GM19238 (cell line): ENCODE results near the gene SLK.

Experiments
- DNase-seq: peaks from one replicate; pipeline ENCODE4 v3.0.0; 2011; ENCODE audit warnings: low spot score; ENCODE audit not compliant: insufficient read length

SLK gene

DNA sequence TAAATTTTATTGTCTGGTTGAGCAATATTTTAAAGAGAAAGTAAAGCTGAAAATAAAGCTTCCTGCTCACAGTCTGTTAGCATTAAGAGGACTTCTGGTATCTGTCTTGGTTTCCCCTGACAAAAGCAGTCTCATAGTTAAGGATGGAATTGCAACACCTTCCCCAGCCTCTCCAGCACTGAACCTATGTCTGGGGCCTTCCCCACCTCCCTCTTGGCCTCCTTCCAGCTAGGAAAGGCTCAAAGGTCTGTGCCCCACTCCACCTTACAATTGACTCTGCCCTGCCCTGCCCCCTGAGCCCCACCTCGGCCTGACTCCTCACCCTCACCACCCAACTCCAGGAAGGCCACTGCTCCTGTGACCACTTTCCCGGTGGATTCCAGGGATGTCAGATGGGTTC is 85.5 kb downstream of the SLK start:
- no peak for DNase-seq

DNA sequence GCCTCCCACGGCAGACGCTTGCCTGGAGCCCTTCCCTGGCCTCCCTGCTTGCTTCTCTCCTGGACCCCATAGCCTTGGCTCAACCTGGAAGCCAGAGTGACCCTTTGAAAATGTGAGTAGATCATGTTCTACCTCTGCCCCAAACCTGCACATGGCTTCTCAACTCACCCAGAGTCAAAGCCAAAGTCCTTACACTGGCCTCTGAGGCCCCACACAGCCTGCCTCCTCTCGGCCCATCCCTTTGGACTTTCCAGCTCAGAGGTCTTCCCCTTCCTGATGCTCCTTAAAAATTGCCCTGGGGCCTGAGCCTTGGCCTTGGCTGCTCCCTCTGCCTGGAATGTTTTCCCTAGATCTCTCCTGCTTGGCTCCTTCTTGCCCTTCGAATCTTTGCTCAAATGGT is 86.3 kb downstream of the SLK start:
- no peak for DNase-seq

DNA sequence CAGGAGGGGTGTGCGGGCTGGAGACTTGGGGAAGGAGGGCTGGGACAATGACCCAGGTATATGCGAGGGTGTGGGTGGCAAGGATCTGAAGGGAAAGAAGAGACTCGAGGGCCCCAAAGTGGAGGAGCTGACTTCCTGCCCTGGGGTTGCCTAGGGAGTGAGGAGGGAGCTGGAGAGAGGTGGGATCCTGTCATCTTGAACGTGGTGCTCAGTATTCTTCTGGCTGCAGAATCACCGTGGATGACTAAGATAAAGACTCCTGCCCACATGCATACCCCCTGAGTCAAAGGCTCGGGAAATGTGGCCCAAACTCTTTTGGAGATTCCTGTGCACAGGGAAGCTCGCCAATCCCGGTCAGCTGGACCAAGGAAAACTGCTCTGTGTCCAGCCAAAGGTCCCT is 87.5 kb downstream of the SLK start:
- DNase-seq = no peak

DNA sequence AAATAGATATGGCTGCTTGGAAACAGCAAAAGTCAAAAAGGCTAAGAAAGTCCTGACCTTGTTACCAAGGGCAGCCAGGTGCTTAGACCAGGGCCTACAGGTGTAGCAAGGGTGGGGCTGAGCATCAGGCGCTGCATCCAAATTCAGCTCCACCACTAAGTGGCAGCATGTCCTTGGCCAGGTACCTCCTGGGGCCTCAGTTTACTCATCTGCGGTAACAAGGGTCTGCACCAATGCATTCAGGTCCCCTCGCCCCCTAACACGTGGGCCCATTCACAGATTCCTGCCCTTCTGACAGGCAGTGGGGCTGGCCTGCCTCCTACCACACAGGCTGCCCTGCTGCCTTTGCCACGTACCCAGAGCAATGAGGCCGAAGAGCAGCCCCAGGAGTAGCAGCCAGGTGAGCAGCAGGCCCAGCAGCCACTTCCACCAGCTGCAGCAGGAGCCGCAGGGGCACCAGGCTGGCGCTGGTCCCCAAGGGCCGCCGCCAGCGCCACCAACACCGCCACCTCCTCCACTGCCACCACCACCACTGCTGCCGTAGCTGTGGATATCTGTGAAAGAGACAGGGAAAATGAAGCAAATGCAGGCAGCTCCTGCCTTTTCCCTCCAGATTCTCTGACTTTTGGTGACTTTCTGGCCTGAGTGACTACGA is 89.8 kb downstream of the SLK start:
- DNase-seq = no peak

DNA sequence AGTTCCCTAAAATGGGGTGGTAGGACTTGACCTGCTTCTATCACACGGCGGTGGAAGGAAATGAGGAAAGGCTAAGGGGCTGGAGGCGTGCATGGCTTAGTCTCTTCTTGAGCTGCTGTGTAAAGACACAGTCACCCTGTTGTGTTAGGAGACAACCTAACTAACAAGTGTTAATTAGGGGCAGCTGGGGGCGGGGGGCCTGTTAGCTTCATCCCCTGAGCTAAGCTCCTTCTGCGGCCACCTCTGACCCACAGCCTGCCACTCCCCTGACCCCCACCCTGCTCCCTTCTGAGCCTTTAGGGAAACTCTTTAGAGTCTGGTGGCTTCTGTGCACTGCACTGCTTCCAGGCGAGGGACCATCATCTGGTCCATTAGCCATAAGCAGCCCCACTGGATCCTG is 90.8 kb downstream of the SLK start:
- no peak for DNase-seq

DNA sequence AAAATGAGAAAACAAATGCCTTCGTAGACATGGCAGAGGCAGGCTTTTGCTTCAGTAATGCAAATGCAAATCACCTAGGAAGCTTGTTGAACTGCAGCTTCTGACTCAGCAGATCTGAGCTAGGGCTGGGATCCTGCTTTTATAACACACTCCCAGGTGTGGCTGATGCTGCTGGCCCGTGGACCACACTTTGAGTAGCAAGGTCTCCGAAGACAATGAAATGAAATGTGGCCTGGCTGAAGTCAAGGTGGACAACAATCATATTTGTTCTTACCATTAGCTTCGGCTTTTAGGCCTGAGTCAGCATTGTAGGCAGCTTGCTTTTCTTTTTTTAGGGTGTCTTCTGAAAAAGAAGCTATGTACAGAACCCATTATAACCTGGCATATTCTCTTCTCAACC is 92.4 kb downstream of the SLK start:
- no peak for DNase-seq

DNA sequence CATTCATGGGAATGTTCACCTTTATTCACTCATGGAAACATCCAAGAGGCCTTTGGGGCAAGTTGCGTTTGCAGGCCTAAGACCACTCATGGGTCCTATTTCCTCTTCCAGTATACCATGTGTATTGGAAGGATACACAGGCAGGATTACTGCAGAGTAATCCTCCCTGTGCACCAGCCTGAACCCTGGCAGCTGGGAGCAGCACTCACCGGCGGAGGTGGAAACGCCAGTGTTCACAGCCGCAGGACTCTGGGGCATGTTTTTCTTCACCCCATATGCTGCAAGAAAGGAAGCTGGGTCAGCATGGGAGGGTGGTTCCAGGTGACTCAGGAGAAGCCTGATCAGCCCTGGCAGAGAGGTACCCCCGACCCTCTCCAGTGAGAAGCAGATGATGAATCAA is 94.3 kb downstream of the SLK start:
- DNase-seq = no peak

DNA sequence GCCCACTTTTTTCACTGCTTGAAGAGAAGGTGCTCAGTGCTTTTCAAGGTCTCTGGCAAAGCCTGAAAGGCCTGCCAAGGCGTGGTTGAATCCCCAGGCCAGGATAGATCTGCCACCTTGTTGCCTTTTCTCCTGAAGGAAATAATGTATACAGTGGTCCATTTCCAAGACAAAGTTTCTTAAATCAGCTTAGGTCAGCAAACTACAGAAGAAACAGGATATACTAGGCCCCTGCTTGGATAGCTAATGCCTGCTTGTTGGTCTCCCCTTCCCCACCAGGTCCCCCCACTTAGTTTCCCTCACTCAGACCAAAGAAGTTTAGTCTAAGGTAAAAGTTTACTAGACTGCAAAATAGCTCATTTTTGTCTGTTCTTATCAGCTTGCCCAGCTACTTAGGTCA is 98.8 kb downstream of the SLK start:
- no peak for DNase-seq

DNA sequence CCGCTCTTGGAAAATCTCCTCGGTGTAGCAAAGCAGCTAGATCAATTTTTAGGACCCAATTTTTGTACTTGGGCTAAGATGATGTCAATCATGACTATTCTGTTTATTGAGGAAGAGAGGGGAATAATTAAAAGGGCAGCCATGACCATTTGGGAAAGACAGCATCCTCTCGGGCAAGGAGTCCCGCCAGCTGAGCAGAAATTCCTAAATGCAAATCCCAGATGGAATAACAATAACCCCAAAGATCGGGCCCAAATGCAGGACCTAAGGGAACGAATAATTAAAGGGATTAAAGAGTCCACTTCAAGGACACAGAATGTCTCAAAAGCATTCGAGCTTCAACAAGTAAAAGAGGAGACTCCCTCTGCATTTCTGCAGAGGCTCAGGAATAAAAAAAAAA is 100.0 kb downstream of the SLK start:
- no peak for DNase-seq

DNA sequence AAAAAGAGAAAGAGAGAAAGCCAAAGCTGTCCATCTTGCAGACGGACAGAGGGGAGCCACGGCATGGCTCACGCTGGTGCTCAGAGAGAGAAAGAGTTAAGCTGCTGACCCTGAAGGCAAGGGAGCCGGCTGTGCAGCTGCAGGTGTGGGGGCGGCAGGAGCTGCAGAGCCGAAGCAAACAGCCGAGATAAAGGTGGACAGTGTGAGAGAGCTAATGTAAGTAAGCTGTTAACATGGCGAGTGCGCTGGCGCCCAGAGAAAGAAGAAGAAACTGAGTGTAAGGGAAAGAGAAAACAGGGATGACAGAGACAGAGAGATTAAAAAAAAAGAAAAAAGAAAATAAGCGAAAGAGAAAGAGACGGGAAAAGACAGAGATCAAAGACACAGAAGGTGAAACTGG is 100.6 kb downstream of the SLK start:
- no peak for DNase-seq

DNA sequence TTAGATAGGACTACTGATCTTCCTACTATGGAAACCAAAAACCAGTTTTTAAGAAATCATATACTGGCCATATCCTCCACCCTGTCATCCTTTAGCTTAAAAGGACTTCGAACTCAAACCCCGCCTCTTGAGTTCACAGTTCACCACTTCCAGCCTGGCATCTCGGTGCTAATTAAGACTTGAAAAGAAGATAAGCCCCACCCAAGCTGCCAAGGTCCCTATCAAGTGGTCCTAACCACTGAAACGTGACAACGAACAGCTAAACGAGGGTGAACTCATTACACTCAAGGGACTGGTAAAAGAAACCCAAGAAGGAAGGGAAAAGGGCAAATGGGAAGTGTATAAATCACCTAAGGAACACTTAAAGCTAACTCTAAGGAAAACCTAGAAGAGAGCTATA is 102.7 kb downstream of the SLK start:
- no peak for DNase-seq

DNA sequence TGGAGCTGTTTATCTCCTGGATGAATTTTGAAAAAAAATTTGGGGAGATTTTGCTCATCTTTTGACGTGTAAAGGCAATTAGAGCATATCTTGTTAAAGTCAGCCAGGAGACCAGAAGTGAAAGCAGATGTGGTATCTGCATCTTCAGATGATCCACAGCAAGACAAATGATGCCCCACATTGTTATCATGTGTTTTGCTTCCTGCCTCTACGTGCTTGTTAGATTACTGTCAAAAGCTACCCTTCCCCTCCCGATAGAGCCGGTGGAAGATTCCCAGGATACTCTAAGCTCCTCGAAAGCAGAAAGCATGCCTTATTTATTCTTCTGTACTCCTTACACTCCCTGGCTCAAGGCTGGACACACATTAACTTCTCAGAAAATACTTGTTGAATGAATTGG is 105.8 kb downstream of the SLK start:
- DNase-seq = no peak

DNA sequence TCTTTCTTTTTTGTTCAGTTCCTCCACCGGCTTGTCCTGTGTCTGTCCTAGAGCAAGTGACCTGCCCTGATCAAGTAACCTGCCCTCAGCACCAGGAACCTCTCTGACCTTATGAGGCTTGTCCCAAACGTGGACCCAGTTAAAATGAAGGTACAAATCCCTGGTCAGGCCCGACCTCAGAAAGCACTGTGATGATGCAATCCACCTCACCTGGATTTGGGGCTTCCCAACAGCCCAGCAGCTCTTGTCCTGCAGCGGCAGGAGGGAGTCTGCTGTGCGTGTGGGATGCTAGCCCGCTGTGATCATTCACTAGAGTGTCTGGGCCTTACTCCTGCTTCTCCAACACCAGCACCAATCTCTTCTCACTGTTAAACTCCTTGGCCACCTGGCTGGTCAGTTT is 107.6 kb downstream of the SLK start:
- no peak for DNase-seq

DNA sequence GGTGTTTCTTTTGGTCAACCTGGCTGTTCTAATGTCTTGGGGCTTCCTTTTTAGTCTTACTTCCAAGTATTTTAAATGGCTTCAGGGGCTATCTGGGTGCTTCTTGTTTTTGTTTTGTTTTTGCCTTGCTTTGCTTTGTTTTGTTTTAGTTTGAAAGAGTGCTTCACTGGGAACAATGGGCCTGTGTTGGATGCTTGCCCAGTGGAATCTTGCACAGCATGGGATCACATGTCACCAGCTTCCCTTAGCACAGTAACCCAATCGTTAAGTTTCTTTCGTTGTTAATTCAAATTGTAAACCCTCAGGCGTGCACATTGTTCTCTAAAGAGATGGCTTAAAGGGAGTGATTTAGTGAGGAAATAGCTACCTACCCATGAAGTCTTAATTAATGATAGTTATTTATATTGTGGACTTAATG is 109.8 kb downstream of the SLK start:
- DNase-seq = no peak

DNA sequence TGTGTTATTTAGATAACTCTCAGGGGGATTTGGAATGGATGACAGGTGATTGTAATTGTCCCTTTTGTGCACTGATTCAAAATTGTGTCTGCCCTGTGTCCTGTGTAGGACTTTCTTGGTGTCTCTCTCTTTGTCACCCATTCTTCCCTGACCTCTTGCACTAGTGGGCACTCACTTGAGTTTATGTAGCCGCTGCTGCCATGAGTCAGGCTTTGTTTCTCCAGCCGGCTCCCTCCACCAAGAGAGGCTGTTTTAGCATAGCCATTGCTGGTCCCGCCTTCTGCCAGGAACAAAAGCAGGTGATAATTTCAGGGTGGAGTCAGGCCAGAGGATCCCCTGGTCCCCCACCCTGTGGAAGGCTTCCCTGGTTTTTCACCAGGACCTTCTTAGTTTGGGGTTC is 110.3 kb downstream of the SLK start:
- no peak for DNase-seq

DNA sequence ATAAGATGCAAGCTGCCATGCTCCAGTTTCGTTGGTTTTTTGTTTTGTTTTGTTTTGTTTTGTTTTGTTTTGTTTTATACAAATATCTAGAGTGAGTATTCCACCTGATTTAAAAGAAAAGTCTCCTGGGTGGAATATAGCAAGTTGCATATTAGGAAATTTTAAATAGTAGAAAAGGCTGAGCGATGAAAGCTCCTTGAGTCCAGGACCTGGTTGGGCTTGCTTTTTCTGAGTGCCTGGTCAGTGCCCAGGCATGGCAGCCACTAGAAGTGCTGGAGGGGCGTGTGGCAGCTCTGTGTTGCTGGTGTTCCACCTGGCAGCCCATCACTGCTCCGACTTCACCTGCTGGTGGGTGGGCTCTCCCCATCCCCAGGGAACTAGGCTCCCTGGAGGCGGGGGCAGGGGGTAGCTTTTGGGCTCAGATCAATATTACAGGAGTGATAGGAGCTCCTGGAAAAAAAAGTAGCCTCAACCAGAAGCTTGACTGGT is 110.8 kb downstream of the SLK start:
- no peak for DNase-seq
